HG03280 (cell line): Measurements from ENCODE around the gene TMEM86B.
A peak's percentile ranks its signal among the peaks of the same experiment; 100 is the strongest.

Experiments used
- ATAC-seq: cut with Tn5 transposase; IDR thresholded peaks from one replicate; pipeline ENCODE4 v1.9.1; 2021; ENCODE audit warnings: mild to moderate bottlenecking, moderate library complexity; ENCODE audit not compliant: unreplicated experiment

The TMEM86B gene, protein sequence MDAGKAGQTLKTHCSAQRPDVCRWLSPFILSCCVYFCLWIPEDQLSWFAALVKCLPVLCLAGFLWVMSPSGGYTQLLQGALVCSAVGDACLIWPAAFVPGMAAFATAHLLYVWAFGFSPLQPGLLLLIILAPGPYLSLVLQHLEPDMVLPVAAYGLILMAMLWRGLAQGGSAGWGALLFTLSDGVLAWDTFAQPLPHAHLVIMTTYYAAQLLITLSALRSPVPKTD

DNA sequence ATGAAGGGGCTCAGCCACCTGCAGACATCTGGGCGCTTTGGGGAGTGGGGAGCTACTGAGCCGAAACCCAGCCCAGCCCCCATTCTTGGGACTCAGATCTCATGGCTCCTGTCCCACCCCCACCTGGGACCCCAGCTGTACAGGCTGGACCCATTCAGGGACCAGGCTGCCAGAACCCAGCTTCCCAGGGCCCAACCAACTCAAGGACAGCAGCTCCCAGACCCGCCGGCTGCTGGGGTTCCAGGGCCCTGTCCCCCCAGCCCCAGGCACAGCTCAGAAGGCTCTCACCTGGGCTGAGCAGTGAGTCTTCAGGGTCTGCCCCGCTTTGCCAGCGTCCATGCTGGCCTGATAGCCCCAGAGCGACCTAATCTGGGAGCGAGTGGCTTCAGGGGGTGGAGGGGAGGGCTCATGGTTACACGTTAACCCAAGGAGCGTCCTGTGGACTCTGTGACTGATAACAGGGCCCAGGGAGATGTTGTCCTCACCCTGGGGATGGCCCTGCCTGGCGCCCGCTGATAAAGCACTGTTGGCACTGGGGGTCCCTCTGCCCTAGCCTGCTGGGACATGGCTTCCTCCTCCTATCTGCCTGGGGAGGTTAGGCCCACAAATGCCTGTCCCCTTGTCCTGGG lies at the start of gene TMEM86B:
TSS of gene TMEM86B (minus strand) at position 361 of the 629 bp plus-strand sequence. CDS start at position 339, 22 bp downstream.
- no peak for ATAC-seq

DNA sequence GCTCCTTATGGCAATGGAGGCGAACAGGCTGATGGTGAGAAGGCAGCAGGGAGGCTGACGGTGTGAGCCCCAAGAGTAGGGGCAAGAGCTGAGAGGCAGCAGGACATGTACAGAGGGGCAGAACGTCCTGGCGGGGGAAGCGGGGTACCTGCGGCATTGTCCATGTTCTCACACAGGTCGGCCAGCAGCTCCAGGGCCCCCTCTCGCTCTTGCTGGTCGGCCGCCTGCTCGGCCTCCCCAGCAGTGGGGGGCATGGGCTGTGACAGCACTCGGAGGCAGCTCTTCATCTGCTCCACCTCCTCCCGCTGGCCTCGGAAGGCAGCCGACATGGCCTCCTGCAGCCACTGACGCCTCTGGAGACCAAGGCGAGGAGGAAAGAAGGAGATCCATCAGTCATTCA lies 48.9 kb upstream of the TMEM86B start:
- no peak for ATAC-seq

DNA sequence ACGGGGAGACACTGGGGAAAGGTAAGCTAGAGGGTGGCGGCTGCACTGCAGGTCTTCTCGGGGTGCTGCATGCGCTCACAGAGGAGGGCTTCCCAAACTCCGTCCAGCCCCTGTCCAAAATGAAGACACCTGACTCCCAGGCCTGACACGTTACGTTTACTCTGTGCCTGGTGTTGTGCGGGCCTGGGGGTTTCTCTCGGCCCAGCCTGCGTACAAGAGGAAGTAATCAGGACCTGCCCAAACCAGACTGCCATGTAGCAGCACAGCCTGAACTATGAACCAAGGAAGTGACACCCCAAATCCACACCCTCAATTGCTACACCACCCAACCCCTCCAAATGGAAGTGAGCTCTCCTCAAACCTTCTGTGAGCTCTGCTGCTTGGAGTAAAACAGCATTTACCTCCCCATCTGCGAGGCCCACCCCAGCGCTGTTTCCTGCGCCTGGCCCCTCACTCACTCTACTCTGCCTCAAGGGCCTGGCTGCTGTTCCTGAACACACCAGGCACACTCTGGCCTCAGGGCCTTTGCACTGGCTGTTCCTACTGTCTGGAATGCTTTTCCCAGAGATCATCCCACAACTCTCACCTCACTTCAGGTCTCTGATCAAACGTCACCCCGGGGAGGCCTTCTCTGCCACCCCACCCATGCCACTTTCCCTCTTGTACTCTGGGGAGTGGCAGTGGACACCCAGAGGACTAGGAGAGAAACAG lies 48.3 kb upstream of the TMEM86B start:
- ATAC-seq, result no peak

DNA sequence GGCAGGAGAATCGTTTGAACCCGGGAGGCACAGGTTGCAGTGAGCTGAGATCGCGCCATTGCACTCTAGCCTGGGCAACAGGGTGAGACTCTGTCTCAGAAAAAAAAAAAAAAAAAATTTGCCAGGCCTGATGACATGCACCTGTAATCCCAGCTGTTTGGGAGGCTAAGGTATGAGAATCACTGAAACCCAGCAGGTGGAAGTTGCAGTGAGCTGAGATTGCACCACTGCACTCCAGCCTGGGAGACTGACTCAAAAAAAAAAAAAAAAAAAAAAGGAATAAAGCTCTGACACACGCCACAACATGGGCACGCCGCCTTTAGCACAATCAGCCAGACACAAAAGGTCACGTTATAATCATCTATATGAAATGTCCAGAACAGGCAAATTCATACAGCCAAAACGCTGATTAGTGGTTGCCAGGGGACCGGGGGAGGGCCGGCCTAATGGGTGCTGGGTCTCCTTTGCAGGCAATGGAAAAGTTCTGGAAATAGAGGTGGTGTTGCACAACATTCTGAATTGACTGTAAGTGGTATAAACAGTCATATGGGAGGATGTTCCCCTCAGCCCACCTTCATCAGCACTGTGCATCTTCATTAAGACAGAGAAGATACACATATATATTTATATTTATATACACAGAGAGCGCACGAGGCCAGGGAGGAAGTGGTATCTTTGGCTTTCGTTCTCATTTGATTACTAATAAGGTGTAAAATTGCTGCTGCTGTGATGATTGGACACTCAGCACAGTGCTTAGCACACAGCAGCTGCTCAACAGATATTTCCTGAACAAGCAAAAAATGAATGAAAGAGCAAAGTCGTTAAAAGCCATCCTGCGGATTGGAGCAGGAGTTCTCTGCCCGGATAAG lies 47.5 kb upstream of the TMEM86B start:
- no peak for ATAC-seq

DNA sequence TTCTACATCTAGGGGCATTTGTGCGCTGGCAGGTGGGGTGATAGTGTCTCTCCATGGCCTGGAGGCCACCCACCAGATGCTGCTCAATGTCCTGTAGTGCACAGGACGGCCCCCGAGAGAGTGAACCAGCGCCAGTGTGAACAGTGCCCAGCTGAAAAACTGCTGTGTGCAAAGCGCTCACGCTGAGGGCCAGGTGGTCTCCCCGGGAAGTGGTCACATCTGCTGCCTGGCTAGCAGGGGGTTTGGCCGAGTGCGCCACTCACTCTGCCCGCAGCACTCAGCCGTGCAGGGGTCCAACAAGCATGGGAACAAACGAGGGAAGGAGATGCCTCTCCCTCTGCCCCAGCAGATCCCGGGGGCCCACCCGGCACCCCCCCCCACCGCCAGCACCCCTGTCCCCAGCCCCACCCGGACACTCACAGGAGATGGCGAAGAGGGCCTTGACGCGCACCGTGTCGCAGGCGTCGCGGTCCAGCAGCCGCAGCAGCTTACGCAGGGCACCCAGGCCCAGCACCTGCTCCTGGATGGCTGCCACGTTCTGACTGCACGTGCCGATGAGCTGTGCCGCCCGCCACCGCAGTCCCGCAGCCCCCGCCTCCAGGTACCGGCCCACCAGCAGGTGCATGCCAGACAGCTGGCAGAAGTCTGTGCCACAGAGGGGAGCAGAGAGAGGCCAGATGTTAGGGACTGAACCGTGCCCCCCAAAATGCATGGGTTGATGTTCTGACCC lies 45.6 kb upstream of the TMEM86B start:
- no peak for ATAC-seq

DNA sequence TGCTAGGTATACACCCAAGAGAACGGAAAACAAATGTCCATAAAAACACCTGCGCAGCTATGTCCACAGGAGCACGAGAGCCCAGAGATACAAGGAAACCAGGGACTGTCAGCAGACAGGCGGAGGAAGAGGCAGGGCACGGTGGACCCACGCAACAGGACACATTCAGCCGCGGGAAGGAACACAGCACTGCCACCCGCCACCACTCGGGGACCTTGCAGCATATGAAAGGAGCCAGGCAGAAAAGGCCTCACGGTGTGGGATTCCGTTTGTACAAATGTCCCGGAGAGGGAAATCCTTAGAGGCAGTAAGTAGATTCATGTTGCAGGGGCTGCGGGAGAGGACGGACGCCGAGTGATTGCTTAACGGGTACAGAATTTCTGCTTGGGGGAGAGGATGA lies 43.6 kb upstream of the TMEM86B start:
- ATAC-seq, result no peak

DNA sequence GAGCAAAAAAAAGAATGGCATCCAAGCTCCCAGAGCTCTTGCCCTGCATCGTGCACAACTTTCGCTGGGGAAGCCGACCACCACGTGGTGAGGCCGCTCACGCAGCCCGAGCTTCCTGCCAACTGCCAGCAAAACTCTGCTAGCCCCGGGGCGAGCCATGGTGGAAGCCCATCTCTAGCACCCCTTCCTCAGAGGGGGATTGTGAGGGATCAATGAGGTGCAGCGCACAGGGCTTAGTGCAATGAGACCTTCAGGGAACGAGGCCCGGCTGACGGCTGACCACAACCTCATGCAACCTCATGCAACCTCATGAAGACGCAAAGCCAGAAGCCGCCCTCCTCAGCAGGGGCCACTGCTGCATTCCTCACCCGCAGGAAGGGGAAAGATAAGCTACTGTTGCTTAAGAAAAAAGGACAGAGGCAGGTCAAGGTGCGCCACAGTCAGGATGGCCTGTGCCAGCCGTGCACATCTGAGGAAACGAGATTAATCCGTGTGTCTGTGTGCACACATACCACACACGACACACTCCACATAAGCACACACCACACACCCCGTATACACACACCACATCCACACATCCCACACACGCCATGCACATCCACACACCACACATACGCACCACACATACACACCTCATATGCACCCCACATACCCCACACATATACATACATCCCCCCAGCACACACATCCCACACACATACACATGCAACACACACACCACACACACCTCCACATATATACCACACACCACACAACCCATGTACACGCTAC lies 41.8 kb upstream of the TMEM86B start:
- no peak for ATAC-seq

DNA sequence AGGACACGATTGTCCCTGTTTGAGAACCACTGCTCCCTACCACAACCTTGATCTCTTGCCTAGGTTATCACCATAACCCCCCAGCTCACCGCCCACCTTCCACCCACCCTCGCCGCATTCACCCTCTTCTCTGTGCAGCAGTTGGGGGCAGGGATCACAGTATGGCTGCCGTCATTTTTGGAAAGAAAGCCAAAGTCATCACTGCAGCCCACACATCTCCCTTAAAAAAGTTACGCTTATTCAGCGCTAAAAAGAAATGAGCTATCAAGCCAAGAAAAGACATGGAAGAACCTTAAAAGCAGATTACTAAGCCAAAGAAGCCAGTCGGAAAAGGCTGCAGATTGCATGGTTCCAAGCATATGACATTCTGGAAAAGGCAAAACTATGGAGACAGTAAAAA lies 40.7 kb upstream of the TMEM86B start:
- no peak for ATAC-seq

DNA sequence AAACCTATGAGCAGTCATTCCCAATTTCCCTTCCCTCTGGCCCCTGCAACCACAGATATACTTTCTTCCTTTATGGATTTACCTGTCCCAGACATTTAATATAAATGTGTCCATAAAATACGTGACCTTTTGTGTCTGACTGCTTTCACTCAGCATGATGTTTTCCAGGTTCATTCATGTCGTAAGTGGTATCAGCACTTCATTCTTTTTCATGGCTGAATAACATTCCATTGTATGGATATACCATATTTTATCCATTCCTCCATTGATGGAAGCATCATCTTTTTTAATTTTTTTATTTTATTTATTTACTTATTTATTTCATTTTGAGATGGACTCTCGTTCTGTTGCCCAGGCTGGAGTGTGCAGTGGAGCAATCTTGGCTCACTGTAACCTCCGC lies 38.3 kb upstream of the TMEM86B start:
- ATAC-seq, result no peak

DNA sequence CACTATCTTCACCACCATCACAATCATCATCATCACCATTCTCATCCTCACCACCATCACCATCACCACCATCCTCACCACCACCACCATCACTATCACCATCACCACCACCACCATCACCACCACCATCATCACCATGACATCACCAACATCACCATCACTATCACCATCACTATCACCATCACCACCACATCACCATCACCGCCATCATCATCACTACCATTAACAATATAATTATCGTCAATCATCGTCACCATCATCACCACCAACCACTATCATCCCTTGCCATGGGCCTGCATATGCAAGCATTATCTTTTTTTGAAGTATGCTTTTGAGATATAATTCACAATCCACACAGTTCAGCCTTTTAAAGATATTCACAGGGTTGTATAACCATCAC lies 37.8 kb upstream of the TMEM86B start:
- ATAC-seq, result no peak

DNA sequence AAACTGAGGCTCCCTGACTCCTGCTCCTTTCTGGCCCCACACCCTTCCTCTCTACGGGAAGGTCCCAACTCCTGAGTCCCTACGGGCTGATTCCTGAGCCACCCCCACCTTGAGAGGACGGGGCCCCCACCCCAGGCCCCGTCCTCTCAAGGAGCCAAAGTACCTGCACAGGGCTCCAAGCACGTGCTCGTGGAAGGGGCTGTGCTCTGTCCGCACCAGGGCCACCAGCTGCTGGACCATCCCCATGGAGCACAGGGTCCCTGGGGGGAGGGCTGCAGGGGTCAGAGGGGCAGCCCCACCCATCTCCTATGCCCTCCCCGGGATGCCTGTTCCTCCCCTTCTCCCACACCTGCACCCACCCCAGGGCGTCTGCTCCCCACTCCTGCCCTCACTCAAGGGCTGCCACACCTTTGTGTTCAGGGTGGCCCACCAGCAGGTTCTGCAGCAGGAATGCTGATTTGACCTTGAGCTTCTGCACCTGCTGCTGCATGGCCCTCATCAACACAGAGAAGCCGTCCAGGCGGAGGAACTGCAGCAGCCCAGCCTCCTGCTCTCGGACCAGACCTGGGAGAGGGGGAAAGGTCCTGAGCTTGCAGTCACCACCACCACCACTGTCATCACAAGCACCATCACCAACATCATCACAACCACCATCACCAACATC lies 37.3 kb upstream of the TMEM86B start:
- no peak for ATAC-seq

DNA sequence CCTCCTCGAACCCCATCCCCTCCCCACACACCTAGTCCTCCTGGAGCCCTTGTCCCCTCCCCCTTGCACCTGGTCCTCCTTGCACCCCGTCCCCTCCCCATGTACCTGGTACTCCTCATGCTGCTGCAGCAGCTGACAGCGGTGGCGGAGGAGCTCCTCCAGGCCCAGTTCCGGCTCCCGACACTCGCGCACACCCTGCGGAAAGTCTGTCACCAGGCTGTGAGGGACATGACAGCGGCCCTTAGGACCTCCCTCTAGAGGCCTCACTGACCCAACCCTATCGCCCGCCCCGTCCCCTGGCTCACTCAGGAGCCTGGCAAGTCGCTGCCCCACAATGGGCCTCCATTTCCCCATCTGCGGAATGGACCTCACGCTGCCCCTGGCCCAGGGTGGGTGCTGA lies 36.6 kb upstream of the TMEM86B start:
- ATAC-seq, result no peak

DNA sequence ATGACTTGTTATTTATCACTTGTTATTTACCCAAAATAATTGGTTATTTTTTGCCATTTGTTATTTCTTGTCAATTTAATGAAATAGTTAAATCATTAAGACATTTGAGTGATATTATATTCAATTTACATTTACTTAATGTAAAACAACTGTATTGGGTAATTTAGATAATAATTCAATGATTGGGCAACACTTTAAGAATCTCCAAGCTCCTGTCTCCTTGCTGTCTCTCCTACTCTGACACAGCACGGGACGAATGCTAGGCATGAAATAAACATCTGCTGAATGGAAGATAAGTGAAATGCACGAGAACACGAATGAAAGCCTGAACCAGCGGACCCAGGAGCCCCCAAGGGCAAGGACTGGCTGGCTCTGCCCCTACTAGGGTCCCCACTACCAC lies 36.0 kb upstream of the TMEM86B start:
- ATAC-seq, result no peak

DNA sequence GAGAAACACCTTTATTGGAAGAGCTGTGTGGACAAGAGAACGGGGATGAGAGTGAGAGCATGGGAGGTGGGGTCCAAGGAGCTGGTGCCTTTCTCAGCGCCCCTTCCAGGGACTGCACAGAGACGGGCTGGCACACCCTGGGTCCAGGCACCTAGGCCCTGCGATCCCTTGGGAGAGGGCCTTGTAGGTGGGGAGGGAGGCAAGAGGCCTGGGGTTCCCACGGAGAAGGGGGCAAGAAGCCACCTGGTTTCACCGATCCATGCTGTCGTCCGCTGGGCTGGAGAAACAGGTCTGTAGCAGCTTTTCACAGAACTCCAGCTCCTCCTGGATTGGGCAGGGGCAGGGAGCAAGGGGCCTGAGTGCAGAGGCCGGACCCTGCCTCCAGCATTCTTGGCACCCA lies 33.8 kb upstream of the TMEM86B start:
- no peak for ATAC-seq

DNA sequence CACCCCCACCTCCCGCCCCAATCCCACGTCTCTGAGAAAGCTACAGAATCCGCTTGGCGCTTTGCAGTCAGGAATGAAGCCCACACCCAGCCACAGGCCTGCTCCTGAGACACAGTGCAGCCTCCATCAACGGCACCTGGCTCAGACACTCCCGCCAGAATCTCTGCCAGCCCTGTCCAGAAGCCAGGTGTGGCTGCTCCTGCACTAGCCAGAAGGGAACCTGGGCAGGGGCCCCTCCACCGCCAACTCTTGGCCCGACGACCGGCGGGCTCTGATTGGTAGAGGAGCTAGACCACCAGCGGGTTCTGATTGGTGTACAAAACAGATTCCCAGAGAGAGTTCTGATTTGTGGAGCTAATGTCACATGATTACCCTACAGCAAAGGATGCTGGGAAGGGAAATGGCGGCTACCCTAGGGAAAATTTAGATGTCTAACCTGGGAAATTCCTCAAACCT lies 33.1 kb upstream of the TMEM86B start:
- ATAC-seq, result no peak

DNA sequence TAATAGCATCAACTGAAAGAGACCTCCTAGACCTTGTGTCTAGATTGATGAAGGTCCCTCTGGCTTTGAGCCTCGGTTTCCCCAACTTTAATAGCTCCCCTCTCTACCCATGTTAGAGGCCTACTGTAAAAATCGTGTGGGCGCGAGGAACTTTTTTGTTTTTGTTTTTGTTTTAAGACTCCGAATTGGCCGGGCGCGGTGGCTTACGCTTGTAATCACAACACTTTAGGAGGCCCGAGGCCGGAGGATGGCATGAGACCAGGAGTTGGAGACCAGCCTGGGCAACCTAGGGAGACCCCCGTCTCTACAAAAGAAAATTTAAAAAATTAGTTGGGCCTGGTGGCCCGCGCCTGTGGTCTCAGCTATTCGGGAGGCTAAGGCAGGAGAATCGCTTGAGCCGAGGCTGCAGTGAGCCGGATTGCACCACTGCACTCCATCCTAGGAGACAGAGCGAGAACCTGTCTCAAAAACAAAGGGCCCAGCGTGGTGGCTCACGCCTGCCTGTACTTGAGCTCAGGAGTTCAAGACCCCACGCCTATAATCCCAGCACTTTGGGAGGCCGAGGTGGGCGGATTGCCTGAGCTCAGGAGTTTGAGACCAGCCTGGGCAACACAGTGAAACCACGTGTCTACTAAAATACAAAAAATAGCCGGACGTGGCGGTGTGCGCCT lies 31.1 kb upstream of the TMEM86B start:
- no peak for ATAC-seq

DNA sequence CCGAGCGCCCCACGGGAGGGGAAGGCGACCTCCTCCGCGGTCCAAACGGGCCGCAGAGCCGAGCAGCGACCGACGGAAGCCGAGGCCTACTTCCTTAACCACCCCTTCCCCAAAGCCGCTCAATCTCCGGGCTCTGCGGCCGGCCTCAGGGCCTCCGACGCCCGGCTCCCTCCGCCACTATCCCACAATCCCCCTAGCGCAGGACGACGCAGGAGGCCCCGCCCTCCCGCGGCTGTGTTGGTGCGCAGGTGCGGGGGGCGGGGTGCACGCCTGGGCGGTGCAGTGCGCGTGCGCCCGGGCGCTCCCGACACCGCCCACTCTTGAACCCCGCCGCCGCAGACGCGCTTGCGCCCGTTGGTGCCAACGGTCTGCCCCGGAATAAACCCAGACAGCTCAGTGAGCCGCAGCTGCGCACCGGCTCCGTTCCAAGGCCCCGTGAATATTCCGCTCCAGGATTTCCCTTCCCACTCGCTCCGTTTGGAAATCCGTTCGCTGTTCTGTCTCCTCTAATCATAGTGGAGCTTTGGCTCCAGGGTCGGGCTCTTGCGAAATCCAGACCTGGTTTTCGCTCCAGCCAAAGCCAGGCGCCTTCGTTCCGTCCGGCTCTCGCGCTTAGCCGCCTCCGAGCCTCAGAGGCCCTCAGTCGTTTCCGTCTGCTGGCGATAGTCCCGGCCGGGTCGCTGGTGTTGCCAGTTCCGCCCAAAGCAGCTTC lies 30.4 kb upstream of the TMEM86B start, which contains the start of gene PPP6R1:
TSS of gene PPP6R1 (minus strand) at position 190 of the 712 bp plus-strand sequence. CDS start 11,914 bp downstream, outside the sequence.
- ATAC-seq, result peak; percentile 69

DNA sequence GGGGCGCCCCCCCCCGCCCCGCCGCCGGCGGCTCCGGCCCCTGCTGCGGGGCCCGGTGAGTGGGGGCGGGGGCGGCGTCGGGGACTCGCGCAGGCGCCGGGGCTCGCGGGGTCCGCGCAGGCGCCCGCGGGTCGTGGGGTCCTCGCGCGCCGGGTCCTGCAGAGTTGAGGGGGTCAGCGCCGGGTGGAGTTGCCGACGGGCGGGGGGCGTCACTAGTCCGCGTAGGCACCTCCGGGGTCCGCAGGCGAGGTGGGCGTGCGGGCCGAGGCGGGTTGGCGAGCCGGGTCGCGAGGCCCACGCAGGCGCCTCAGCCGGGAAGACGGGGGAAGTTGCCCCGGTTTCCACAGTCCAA lies 29.9 kb upstream of the TMEM86B start:
- ATAC-seq, result peak; percentile 2
